Muscle layer of duodenum (tissue), 2 donors: Measurements from ENCODE around the gene KIF26B.

Experiments
- H3K27ac ChIP-seq: one replicate; pipeline ENCODE4 v1.7.0; 2013; ENCODE audit warnings: mild to moderate bottlenecking, low read length
- H3K27me3 ChIP-seq: one replicate; pipeline ENCODE4 v1.7.0; 2013; ENCODE audit warnings: low read depth, mild to moderate bottlenecking, control low read depth, low read length
- H3K36me3 ChIP-seq, 2 donors: one replicate each; pipeline ENCODE4 v1.7.0; 2013; ENCODE audit warnings: low read length in 2 of 2, control low read depth in 1 of 2, mild to moderate bottlenecking in 1 of 2; ENCODE audit not compliant: insufficient read depth in 2 of 2, control insufficient read depth in 1 of 2
- H3K4me1 ChIP-seq, 2 donors: one replicate each; pipeline ENCODE4 v1.7.0; 2013; ENCODE audit warnings: low read length in 2 of 2, mild to moderate bottlenecking in 2 of 2, control low read depth in 1 of 2, moderate library complexity in 1 of 2; ENCODE audit not compliant: insufficient read depth in 2 of 2, control insufficient read depth in 1 of 2
- H3K4me3 ChIP-seq, 2 donors: one replicate each; pipeline ENCODE4 v1.7.0; 2013; ENCODE audit warnings: low read length in 2 of 2, low read depth in 1 of 2, mild to moderate bottlenecking in 1 of 2
- H3K9me3 ChIP-seq, 2 donors: one replicate each; pipeline ENCODE4 v1.7.0; 2013; ENCODE audit warnings: low read length in 2 of 2, control low read depth in 1 of 2, mild to moderate bottlenecking in 1 of 2; ENCODE audit not compliant: control insufficient read depth in 1 of 2
- donor health status: healthy.

KIF26B gene

DNA sequence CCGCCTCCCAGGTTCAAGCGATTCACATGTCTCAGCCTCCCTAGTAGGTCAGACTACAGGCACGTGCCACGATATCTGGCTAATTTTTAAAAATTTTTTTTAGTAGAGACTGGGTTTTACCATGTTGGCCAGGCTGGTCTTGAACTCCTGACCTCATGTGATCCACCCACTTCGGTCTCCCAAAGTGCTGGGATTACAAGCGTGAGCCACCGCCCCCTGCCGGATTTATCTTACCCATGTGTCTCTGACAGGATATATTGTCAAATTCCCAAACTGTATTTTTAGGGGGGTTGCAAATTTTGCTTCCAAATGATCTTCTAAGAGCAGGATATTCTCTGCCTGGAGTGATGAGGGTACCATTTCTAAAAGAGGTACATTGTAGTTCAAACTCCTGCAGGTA, 74.3 kb downstream of the KIF26B start:
- Histone ChIP-seq H3K27ac (no peak overlapping the region), H3K9me3 (no peaks in the 10 kb centered on the region), H3K4me1 (no peaks in the 10 kb centered on the region), H3K27me3 (no peaks in the 10 kb centered on the region), H3K36me3 (no peaks in the 10 kb centered on the region), H3K4me3 (no peak overlapping the region)

DNA sequence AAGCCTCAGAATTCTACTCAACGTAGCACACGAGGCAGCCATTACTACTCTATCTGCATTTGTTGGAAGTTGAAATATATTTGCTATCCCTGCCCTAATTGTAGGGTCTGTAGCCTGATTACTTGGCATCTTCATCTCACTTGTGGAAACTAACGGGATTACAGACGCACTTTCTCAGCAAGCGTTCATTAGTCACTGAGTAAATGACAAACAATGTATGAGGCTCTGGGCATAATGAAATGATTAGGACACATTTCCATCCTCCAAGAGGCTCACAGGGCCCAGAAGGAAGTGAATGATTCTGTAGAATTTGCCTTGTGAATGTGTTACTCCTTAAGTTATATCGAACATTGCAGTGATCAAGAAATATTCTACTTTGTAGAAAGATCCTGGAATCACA, 78.1 kb downstream of the KIF26B start:
- no peak overlapping the region for H3K27ac ChIP-seq
- no peaks in the 10 kb centered on the region for H3K4me1 ChIP-seq
- H3K27me3 ChIP-seq: no peaks in the 10 kb centered on the region
- H3K4me3 ChIP-seq: no peak overlapping the region
- no peaks in the 10 kb centered on the region for H3K9me3 ChIP-seq
- no peaks in the 10 kb centered on the region for H3K36me3 ChIP-seq

DNA sequence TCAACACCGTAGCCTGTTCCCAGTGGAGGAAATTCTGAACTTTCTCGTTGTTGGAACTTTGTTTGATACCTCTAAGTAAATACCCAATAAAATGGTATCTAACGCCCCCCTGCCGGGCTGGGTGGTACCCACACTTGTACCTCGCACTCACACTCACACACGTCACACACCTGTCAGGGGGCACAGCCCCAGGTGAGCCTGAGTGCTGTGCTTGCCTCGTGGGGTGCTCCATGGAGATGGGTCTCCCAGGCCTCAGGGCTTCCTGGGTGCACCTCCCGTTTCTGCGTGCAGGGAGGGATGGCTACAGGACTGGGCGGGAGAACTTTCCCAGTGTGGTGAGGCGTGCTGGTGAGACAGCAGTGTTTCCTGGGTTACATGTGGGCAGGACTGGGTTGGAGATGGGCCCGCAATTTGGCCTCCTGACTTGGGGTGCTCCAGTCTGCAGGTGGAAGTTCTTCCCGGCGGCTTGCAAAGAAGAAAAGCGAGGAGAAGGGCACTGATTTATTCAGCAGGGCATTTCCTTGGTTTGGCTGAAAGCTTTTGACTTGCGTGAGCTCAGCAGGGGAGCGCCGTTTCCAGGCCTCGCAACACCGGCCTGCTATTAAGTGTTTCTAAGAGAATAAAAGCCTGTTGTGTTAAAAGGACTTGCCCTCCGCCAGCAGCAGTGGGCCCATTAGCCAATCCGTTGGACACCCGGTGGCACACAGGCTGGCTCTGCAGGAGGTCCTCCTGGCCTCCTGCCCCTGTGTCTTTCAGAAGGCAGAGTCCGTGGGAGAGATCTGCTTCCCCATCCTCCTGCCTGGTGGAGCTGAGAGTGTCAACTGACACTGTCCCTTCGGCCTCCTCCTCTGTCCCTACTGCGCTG, 79.7 kb downstream of the KIF26B start:
- H3K27me3 ChIP-seq: no peaks in the 10 kb centered on the region
- H3K27ac ChIP-seq: no peak overlapping the region
- no peaks in the 10 kb centered on the region for H3K36me3 ChIP-seq
- H3K9me3 ChIP-seq: no peaks in the 10 kb centered on the region
- no peak overlapping the region for H3K4me3 ChIP-seq
- no peaks in the 10 kb centered on the region for H3K4me1 ChIP-seq

DNA sequence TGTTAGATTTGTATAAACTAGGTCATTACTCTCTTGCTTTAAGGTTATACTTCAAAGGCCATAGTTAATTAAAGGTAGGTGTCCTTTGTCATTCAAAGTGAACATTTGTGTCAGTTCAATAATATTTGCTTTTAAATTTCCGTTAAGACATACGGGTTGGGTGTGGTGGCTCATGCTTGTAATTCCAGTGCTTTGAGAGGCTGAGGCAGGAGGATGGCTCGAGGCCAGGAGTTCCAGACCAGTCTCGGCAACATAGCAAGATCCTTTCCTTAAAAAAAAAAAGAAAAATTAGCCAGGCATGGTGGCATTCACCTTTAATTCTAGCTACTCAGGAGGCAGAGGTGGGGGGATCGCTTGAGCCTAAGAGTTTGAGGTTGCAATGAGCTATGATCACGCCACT, 80.4 kb downstream of the KIF26B start:
- H3K4me3 ChIP-seq: no peak overlapping the region
- no peaks in the 10 kb centered on the region for H3K27me3 ChIP-seq
- no peak overlapping the region for H3K27ac ChIP-seq

DNA sequence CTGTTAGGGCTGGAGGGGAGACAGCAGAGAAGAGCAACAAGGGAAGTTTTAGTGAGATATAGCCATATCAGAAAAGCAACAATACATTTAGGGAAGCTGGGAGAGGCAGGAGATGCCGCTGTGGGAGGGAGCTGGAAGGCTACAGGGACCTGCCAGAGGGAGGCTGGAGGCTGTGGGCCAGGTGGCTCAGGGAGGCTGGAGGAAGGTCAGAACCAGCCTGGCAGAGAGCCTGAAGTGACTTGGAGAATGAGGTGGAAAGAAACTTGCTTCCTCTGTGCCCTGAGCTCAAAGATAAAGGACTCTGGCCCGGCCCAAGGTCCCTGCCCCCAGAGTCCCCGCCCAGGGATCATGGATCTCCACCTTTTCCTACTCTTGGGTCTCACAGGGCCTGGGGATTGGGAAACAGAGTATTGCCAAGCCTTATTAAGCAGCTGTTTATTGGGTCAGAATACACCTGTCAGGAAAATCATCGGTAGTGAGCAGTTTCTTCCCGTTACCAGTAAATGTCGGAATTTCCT, 85.9 kb downstream of the KIF26B start:
- no peak overlapping the region for H3K27ac ChIP-seq
- H3K27me3 ChIP-seq: no peaks in the 10 kb centered on the region
- H3K4me3 ChIP-seq: no peak overlapping the region
- H3K4me1 ChIP-seq: no peaks in the 10 kb centered on the region
- H3K9me3 ChIP-seq: no peaks in the 10 kb centered on the region
- no peaks in the 10 kb centered on the region for H3K36me3 ChIP-seq

More for the DNA sequence above, 80.4 kb downstream of the KIF26B start:
- Histone ChIP-seq H3K36me3 (no peaks in the 10 kb centered on the region), H3K9me3 (no peaks in the 10 kb centered on the region), H3K4me1 (no peaks in the 10 kb centered on the region)

DNA sequence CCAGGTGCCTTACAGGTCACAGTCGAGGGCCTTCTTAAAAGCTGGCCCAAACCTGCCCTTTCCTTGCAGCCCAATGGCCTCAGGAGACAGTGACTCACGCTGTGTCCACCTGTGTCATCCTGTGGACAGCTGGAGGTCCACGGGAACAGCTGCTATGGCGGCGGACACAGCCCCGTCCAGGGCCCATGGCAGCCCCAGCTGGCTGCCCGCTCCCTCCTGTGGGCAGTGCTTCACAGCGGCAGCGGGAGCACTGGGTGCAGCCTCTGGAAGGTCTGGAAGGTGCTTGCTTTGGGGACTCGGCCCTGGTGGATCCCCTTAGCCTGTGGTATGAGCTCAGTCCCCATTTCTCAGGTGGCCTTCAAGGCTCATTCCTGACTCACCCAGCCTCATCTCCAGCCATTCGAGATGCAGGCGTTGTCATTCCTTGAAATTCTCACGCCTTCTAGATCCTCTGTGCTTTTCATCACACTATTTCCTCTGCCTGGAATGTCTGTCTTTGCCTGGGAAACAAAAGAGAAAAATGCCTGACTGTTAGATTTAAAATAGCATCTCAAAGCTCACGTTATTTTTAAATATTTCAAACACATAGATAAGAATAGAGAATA, 86.8 kb downstream of the KIF26B start:
- H3K4me1 ChIP-seq: no peaks in the 10 kb centered on the region
- no peaks in the 10 kb centered on the region for H3K36me3 ChIP-seq
- no peaks in the 10 kb centered on the region for H3K27me3 ChIP-seq
- H3K9me3 ChIP-seq: no peaks in the 10 kb centered on the region
- no peak overlapping the region for H3K27ac ChIP-seq
- no peak overlapping the region for H3K4me3 ChIP-seq

DNA sequence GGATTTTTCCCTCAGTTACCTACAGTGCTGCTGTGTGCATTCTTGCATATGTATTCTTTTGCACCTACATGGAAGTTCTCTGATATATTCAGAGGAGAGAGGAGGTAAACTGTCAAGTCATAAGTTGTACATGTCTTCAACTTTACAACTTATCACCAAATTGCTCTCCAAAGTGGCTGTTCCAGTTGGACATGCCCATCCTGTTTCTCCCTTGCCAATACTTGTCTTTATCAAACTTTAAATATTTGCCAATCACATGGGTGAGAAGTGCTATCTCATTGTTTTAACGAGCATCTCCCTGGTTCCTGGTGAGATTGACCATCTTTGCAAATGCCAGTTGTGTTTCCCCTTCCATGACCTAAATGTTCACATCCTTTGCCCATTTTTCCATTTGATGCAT, 88.2 kb downstream of the KIF26B start:
- H3K36me3 ChIP-seq: no peaks in the 10 kb centered on the region
- H3K4me1 ChIP-seq: no peaks in the 10 kb centered on the region
- H3K9me3 ChIP-seq: no peaks in the 10 kb centered on the region
- H3K27me3 ChIP-seq: no peaks in the 10 kb centered on the region
- no peak overlapping the region for H3K27ac ChIP-seq
- H3K4me3 ChIP-seq: no peak overlapping the region

DNA sequence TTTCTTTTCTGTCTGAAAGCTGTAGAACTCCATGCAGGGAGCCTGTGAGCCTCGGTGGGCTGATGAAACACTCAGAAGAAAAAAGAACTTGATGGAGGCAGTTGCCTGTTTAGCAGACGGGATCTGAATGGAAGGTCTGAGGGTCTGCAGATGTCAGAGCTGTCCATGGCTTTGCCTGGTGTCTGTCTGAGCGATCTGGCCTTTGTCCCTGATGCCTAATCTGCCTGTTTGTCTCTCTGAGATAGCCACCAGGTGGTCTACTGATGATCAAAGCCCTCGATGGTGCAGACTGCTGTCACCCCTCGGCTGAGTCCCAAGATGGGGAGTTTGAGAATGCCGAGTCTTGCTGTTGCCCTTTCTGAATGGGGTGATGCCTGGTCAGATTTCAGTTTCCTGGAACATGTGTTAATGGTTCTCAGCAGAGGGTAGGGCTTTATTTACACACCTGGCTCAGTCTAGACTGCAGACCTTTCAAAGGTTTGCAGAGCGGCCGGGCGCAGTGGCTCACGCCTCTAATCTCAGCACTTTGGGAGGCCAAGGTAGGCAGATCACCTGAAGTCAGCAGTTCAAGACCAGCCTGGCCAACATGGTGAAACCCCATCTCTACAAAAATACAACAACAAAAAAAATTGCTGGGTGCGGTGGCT, 90.4 kb downstream of the KIF26B start:
- Histone ChIP-seq H3K36me3 (no peaks in the 10 kb centered on the region), H3K4me1 (no peaks in the 10 kb centered on the region), H3K27me3 (no peaks in the 10 kb centered on the region), H3K4me3 (no peak overlapping the region), H3K9me3 (no peaks in the 10 kb centered on the region), H3K27ac (no peak overlapping the region)

DNA sequence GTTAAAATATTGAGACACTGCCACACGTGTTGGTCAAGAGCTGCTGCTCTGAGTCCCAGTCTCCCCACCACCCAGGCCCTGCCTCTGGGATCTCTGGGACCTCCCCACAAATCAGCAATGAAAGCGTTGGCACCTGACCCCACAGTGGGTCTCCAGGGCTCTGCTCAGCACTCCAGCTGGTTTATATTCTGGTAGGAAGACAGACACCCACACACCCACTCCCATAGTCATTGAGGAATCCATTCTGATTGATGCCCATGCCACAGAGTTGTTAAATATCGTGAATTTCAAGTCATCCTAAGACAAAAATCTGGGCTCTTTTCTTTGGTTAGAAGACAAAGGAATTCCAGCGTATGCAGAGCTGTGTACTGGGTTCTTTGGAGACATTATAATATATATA, 91.6 kb downstream of the KIF26B start:
- no peaks in the 10 kb centered on the region for H3K4me1 ChIP-seq
- H3K36me3 ChIP-seq: no peaks in the 10 kb centered on the region
- no peaks in the 10 kb centered on the region for H3K27me3 ChIP-seq
- H3K4me3 ChIP-seq: no peak overlapping the region
- H3K9me3 ChIP-seq: no peaks in the 10 kb centered on the region
- no peak overlapping the region for H3K27ac ChIP-seq

DNA sequence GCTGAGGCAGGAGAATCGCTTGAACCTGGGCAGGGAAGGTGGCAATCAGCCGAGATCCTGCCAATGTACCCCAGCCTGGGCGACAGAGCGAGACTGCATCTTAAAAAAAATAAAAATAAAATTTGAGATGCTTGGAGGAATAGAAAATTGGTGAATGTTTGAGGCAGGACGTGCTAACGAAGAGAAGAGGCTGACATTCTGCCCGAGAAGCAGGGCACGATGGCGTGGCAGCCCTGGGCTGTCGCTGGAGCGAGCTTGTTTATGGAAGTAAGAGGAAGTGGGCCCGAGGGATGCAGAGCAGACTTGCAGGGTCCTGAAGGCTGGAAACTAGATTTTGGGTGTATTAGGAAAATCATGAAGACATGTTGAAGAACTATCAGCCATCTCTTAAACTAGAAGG, 92.6 kb downstream of the KIF26B start:
- no peak overlapping the region for H3K4me3 ChIP-seq
- H3K27me3 ChIP-seq: no peaks in the 10 kb centered on the region
- H3K9me3 ChIP-seq: no peaks in the 10 kb centered on the region
- no peaks in the 10 kb centered on the region for H3K36me3 ChIP-seq
- no peaks in the 10 kb centered on the region for H3K4me1 ChIP-seq
- no peak overlapping the region for H3K27ac ChIP-seq

DNA sequence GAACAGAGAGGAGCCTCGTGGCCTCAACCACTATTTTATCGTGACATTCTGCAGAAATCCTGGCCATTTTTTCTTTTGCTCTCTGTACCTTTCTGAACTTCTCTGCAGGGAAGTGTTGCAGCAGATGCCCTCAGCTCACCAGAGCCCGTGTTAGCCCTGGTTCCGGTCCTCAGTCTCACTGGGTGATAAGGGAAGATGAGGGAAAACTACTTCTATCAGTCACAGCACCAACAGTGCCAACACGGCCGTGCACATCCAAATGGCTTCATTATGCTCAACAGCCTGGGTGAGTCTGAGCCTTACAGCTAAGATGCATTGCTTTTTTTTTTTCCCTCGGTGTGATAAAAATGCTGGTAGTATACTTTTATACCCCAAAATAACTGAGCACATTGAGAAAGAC, 93.0 kb downstream of the KIF26B start:
- Histone ChIP-seq H3K27ac (no peak overlapping the region), H3K36me3 (no peaks in the 10 kb centered on the region), H3K4me1 (no peaks in the 10 kb centered on the region), H3K4me3 (no peak overlapping the region), H3K27me3 (no peaks in the 10 kb centered on the region), H3K9me3 (peaks cover 0 to 4% of the 10 kb centered on the region in 2 donors)
